Astrocyte of the spinal cord (primary cell): ENCODE measurements around the gene FUT6.

Experiments used
- DNase-seq: peaks from one replicate; pipeline ENCODE4 v3.0.0; 2011; ENCODE audit warnings: low read depth, low spot score
- H3K4me3 ChIP-seq: 2 replicates; pipeline ENCODE4 v1.5.1; 2011; ENCODE audit warnings: low read depth, mild to moderate bottlenecking, low read length, moderate library complexity
- in situ Hi-C: cut with HindIII; loops from 2 replicates; pipeline ENCODE4 v1.10.0; 2017; ENCODE audit warnings: low sequenced_read_pairs
- TF ChIP-seq, protein P1 (sequence below): IDR thresholded peaks from 2 replicates; pipeline ENCODE4 v1.5.1; 2012; ENCODE audit warnings: low read depth, mild to moderate bottlenecking, low read length, inconsistent platforms

The FUT6 gene

DNA sequence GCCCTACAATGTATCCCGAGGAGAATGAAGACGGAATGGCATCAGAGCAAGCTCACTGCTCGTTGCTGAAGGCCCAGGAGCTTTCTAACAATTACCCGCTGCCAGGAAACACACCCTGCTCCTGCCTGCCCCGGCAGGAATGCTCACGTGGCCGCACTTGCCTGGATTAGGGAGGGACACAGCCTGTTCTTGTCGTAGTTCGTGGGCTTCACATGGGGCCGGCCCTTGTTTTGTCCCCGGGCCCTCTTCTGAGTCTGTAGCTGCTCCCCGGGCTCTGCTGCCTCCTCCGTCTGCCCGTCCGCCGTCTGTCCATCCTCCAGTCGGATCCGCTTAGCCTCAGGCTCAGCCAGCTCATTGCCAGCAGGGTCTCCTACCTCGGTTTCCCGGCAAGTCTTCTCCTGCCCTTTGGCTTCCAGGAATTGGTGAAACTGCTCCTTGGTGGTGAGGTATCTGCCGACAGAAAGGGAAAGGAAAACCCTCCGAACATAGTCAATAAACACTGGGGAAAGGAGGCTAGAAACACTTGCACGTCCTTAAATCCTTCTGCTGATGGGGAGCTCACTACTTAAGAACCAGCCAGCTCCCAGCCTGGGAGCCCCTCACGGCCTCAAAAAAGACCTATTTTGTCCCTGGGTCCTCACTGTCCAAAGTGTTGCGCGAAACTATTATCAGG, 49.5 kb downstream of the FUT6 start:
- TF ChIP-seq, protein P1, sequence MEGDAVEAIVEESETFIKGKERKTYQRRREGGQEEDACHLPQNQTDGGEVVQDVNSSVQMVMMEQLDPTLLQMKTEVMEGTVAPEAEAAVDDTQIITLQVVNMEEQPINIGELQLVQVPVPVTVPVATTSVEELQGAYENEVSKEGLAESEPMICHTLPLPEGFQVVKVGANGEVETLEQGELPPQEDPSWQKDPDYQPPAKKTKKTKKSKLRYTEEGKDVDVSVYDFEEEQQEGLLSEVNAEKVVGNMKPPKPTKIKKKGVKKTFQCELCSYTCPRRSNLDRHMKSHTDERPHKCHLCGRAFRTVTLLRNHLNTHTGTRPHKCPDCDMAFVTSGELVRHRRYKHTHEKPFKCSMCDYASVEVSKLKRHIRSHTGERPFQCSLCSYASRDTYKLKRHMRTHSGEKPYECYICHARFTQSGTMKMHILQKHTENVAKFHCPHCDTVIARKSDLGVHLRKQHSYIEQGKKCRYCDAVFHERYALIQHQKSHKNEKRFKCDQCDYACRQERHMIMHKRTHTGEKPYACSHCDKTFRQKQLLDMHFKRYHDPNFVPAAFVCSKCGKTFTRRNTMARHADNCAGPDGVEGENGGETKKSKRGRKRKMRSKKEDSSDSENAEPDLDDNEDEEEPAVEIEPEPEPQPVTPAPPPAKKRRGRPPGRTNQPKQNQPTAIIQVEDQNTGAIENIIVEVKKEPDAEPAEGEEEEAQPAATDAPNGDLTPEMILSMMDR, result no peak
- DNase-seq, result no peak
- in situ Hi-C loops, result no loop called here
- peak overlapping the region; percentile 91 for H3K4me3 ChIP-seq

DNA sequence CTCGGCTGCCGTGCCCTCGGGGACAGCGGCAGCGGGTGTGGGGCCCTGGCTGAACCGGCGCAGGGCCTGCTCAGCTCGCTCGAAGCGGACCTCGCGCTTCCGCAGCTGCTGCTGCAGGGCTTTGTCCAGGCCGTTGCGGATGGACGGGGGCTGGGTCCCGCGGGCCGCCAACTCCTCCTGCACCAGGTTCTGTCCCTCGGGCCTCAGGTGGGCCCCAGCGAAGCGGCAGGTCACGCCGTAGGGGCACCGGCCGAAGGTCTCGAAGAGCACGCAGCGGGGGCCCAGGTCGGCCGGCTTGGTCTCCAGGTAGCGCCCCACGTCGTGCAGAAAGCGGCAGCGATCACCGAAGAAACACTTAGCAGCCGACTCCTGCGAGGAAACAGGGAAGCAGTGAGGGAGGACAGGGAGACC, 50.1 kb downstream of the FUT6 start:
- DNase-seq, result no peak
- no peak overlapping the region for H3K4me3 ChIP-seq
- in situ Hi-C loops, result no loop called here
- TF ChIP-seq, protein P1, result no peak

DNA sequence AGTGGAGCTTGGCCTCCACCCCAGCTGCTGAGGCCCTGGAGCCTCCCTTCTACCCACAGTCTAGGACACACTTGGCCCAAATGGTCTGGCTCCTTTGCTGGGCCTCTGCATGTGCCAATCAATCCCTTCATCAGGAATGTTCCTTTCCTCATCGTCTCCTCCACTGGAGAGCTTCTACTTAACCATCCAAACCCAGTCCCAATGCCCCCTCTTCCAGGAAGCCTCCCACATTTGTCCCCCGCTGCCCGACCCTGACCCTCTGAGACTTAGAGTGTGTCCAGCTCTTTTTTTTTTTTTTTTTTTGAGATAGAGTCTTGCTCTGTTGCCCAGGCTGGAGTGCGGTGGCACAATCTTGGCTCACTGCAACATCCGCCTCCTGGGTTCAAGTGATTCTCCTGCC, 51.1 kb downstream of the FUT6 start:
- DNase-seq, result no peak
- no peak overlapping the region for H3K4me3 ChIP-seq
- TF ChIP-seq, protein P1, result no peak
- in situ Hi-C loops, result no loop called here

DNA sequence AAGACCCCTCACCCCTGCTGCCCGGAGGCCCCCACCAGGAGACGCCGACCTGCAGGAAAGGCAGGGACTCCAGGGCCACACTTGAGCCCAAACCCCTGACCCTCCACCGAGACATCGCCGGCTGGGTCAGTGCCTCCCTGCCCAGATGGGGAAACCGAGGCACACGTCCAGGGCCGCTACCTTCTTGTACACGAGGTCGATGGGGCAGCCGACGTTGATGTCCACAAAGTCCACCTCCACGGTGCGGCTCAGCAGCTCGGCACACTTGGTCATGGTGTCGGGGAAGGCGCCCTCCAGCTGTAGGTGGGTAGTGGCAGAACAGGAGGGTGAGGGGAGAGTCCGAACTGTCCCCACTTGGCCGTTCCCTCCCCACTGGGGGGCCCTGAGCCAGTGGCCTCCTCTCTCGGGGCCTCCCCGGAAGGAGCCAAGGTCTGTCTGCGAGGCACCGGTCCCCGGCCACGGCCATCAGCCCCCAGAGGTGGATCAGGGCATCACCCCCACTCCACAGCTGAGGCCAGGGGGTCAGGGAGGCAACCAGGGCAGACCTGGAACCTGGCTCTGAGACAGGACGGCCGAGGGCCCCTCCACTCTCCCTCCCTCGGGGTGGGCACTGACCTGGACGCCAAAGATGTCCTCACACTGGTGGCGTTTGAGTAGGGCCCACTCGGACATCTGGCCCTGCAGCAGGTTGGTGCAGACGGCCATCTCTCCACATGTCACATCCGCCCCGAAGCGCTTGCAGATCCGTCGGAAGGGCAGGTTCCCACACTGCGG, 51.9 kb downstream of the FUT6 start:
- no peak overlapping the region for H3K4me3 ChIP-seq
- no peak for DNase-seq
- in situ Hi-C loops, result no loop called here
- TF ChIP-seq, protein P1, result no peak

DNA sequence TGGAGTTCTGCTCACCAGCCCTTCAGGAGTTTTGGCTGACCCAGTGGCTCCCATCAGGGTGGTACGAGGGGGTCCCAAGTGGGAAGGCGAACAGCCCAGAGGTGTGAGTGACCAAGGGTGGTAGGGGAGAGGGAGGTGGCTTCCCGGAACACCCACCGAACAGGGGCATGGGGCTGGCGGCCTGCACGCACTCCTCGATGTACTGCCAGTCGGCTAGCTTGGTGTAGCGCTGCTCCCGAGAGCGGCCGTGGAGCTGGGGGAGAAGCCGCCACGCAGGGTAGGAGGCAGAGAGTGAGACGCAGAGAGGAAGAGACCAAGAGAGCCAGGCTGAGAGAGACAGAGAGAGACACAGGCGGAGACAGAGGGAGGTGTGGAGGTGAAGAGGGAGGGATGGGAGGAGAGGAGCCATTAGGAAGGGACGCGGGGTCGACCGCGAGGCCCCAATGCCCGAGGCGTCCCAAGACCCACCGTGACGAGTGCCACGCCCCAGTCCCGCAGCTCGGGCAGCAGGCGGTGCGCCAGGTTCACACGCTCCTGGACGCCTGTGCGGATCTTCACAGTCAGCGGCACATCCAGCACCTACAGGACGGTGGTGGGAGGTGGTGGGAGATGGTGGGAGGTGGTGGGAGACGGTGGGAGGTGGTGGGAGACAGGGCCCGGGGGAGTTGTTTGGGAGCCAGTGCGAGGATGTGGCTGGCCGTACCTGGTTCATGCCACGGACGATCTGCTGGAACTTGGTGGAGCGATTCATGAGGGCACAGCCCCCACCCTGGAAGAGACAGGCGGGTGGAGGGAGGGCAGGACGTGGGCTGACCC, 52.7 kb downstream of the FUT6 start:
- in situ Hi-C loops, result no loop called here
- no peak for DNase-seq
- H3K4me3 ChIP-seq, result no peak overlapping the region
- TF ChIP-seq, protein P1, result no peak

DNA sequence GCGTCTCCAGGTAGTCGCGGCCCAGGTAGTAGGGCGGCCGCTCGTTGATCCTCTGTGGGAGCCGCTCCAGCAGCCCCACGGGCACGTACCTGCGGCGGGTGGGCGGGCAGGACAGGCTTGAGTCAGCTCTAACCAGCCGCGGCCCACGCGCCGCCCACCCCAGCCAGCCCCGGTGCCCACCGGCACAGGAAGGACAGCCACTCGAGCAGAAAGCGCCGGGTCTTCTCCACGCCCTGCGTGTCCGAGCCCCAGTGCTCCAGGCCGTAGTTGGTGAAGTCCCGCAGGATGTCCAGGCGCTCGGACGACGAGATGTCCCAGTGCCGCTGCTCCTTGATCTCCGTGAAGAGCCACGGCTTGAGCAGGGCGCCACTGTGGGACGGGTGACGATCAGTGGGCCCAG, 54.1 kb downstream of the FUT6 start:
- no peak for DNase-seq
- TF ChIP-seq, protein P1, result no peak
- H3K4me3 ChIP-seq, result no peak overlapping the region
- in situ Hi-C loops, result no loop called here
